Activated B cell treated with CpG ODN at 0.5 μM for 24 hours (primary cell): Measurements from ENCODE around the gene KRTAP21-2. TPM values are rescaled to one million over a fixed set of nuclear protein-coding genes. Genes with fewer than 3 reads are reported as not detected.
"Not testable (repeated sequence)": the region's sequence is repeated elsewhere in the genome, so short reads cannot be mapped to it uniquely, and the experiment has no call there.

ENCODE experiments used
- ATAC-seq: fragments of 200-7000 bp; cut with Tn5 transposase; one replicate; pipeline ENCODE4 v1.10.0; 2021; ENCODE audit warnings: low read depth, mild to moderate bottlenecking, moderate library complexity
- CTCF ChIA-PET: fragments of 350-600 bp; sonication (Branson Sonifier 250); formaldehyde crosslinking; loops from one replicate; lab custom pipeline; 2021; ENCODE audit warnings: antibody characterized with exemption; lab: Charles Lee
- POLR2A ChIA-PET: fragments of 350-600 bp; sonication (Branson Sonifier 250); formaldehyde crosslinking; loops from one replicate; lab custom pipeline; 2021; ENCODE audit warnings: antibody characterized with exemption; lab: Charles Lee
- DNase-seq: peaks from one replicate; pipeline ENCODE4 v3.0.0; 2022
- H3K27ac Mint-ChIP-seq: one replicate; pipeline ENCODE4 v1.8.0; 2020; ENCODE audit warnings: mixed read lengths
- H3K27me3 Mint-ChIP-seq: one replicate; pipeline ENCODE4 v1.8.0; 2021; ENCODE audit warnings: mixed read lengths
- H3K36me3 Mint-ChIP-seq: one replicate; pipeline ENCODE4 v1.8.0; 2021; ENCODE audit warnings: low read depth, mixed read lengths
- H3K4me1 Mint-ChIP-seq: one replicate; pipeline ENCODE4 v1.8.0; 2021; ENCODE audit warnings: mixed read lengths
- H3K4me3 Mint-ChIP-seq: one replicate; pipeline ENCODE4 v1.8.0; 2020; ENCODE audit warnings: mild to moderate bottlenecking, mixed read lengths
- H3K9me3 Mint-ChIP-seq: one replicate; pipeline ENCODE4 v1.8.0; 2020; ENCODE audit warnings: mixed read lengths
- intact Hi-C: fragments of 100-400 bp; cut with micrococcal nuclease; formaldehyde crosslinking; loops from one replicate; pipeline ENCODE4 v1.15.1; 2024
- total RNA-seq: library from RNA; stranded (reverse); gene quantifications from 2 replicates; pipeline ENCODE4 v1.2.3, GENCODE V29; 2022
- TF ChIP-seq, protein P1 (sequence below): fragments of 200-600 bp; IDR thresholded peaks from one replicate; pipeline ENCODE4 v1.8.0; 2022; ENCODE audit warnings: antibody characterized with exemption, mild to moderate bottlenecking

The KRTAP21-2 gene
- total RNA-seq, 1 donor from 2014 or later, result not detected

DNA sequence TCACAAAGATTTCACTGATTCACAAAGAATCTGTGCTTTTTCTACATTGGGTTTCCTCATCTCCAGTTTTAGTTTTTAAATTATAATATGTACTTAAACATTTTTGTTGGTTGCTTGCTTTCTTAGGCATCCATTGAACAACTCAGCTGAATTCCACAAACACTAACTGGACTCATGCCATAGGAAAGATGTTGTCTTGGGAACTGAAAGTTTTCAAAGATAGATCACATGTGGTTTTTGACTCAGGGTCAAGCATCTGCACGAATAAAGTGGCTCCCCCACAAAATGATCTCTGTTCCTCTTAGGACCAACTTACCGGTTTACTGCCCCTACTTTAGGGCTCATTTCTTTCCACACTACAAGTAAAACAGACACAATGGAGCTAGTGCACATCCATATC is 11.2 kb upstream of the KRTAP21-2 start:
- ChIA-PET POLR2A (no interaction called here), CTCF (no interaction called here)
- Mint-ChIP-seq H3K4me1 (no peaks in the 10 kb centered on the region), H3K36me3 (no peaks in the 10 kb centered on the region), H3K27me3 (no peaks in the 10 kb centered on the region), H3K9me3 (peaks cover 6% of the 10 kb centered on the region), H3K27ac (no peak overlapping the region), H3K4me3 (no peak overlapping the region)
- intact Hi-C loops, result no loop called here
- no peak for ATAC-seq
- DNase-seq, result no peak
- TF ChIP-seq, protein P1, sequence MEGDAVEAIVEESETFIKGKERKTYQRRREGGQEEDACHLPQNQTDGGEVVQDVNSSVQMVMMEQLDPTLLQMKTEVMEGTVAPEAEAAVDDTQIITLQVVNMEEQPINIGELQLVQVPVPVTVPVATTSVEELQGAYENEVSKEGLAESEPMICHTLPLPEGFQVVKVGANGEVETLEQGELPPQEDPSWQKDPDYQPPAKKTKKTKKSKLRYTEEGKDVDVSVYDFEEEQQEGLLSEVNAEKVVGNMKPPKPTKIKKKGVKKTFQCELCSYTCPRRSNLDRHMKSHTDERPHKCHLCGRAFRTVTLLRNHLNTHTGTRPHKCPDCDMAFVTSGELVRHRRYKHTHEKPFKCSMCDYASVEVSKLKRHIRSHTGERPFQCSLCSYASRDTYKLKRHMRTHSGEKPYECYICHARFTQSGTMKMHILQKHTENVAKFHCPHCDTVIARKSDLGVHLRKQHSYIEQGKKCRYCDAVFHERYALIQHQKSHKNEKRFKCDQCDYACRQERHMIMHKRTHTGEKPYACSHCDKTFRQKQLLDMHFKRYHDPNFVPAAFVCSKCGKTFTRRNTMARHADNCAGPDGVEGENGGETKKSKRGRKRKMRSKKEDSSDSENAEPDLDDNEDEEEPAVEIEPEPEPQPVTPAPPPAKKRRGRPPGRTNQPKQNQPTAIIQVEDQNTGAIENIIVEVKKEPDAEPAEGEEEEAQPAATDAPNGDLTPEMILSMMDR, result no peak

GRCh38 chr21:30755328-30755727 is 8.3 kb upstream of the KRTAP21-2 start, which contains the start of gene KRTAP21-1:
KRTAP21-1 (minus strand) TSS chr21:30755428; CDS start chr21:30755378, 50 bp downstream.
- not testable (repeated sequence) for H3K4me3 Mint-ChIP-seq

GRCh38 chr21:30740462-30740861 is 6.6 kb downstream of the KRTAP21-2 start:
- H3K4me3 Mint-ChIP-seq, result no peak overlapping the region
- TF ChIP-seq, protein P1, result no peak
- ChIA-PET CTCF (no interaction called here), POLR2A (no interaction called here)
- H3K36me3 Mint-ChIP-seq, result no peaks in the 10 kb centered on the region
- H3K27me3 Mint-ChIP-seq, result no peaks in the 10 kb centered on the region
- no peak overlapping the region for H3K27ac Mint-ChIP-seq
- intact Hi-C loops, result no loop called here
- H3K4me1 Mint-ChIP-seq, result no peaks in the 10 kb centered on the region
- no peak for ATAC-seq
- H3K9me3 Mint-ChIP-seq, result peaks cover 8% of the 10 kb centered on the region
- DNase-seq, result no peak

More at GRCh38 chr21:30755328-30755727, 8.3 kb upstream of the KRTAP21-2 start, which contains the start of gene KRTAP21-1:
- H3K27ac Mint-ChIP-seq, intact Hi-C loops, ATAC-seq, CTCF ChIA-PET, H3K4me1 Mint-ChIP-seq, H3K9me3 Mint-ChIP-seq, H3K27me3 Mint-ChIP-seq, H3K36me3 Mint-ChIP-seq, POLR2A ChIA-PET, DNase-seq: not testable (repeated sequence)

- POLR2A ChIA-PET, result no interaction called here
- no peaks in the 10 kb centered on the region for H3K27me3 Mint-ChIP-seq
- peaks cover 7% of the 10 kb centered on the region for H3K9me3 Mint-ChIP-seq
- H3K4me3 Mint-ChIP-seq, result no peak overlapping the region
- H3K4me1 Mint-ChIP-seq, result no peaks in the 10 kb centered on the region
- no peaks in the 10 kb centered on the region for H3K36me3 Mint-ChIP-seq
- TF ChIP-seq, protein P1, result no peak
- no peak for DNase-seq
- intact Hi-C loops, result no loop called here
- no peak overlapping the region for H3K27ac Mint-ChIP-seq
- no peak for ATAC-seq
- CTCF ChIA-PET, result no interaction called here
Measured at GRCh38 chr21:30733026-30733425, 14.0 kb downstream of the KRTAP21-2 start.

GRCh38 chr21:30726726-30727125 is 20.3 kb downstream of the KRTAP21-2 start:
- H3K4me3 Mint-ChIP-seq, result no peak overlapping the region
- POLR2A ChIA-PET, result no interaction called here

More at GRCh38 chr21:30726726-30727125, 20.3 kb downstream of the KRTAP21-2 start:
- H3K27ac Mint-ChIP-seq, result no peak overlapping the region
- H3K9me3 Mint-ChIP-seq, result peaks cover 9% of the 10 kb centered on the region
- intact Hi-C loops, result no loop called here
- H3K27me3 Mint-ChIP-seq, result no peaks in the 10 kb centered on the region
- CTCF ChIA-PET, result no interaction called here
- no peaks in the 10 kb centered on the region for H3K36me3 Mint-ChIP-seq
- TF ChIP-seq, protein P1, result no peak
- no peak for DNase-seq
- no peaks in the 10 kb centered on the region for H3K4me1 Mint-ChIP-seq
- no peak for ATAC-seq
